Astrocyte (in vitro differentiated cells and primary cell): Measurements from ENCODE around the gene BMS1. TPM values are rescaled to one million over a fixed set of nuclear protein-coding genes. Genes with fewer than 3 reads are reported as not detected.
"Not testable (repeated sequence)": the region's sequence is repeated elsewhere in the genome, so short reads cannot be mapped to it uniquely, and the experiment has no call there.

ENCODE experiments used
- DNase-seq: peaks from one replicate; pipeline ENCODE4 v3.0.0-alpha.2; 2010; ENCODE audit warnings: low read depth
- FAIRE-seq: peaks from 2 replicates; lab custom pipeline; 2011; peaks lifted over from hg19 to GRCh38; lab: Jason Lieb, UNC
- H2AFZ ChIP-seq: 2 replicates; pipeline ENCODE4 v1.6.0; 2012; ENCODE audit warnings: low read depth, low read length, inconsistent platforms
- H3K27ac ChIP-seq: 2 replicates; pipeline ENCODE4 v1.5.1; 2011; ENCODE audit warnings: low read depth, low read length, inconsistent platforms
- H3K27me3 ChIP-seq: 2 replicates; pipeline ENCODE4 v1.6.0; 2011; ENCODE audit warnings: low read length, inconsistent platforms; ENCODE audit not compliant: insufficient read depth
- H3K36me3 ChIP-seq: 2 replicates; pipeline ENCODE4 v1.5.1; 2011; ENCODE audit warnings: low read length, inconsistent platforms; ENCODE audit not compliant: insufficient read depth
- H3K4me1 ChIP-seq: 2 replicates; pipeline ENCODE4 v1.5.1; 2011; ENCODE audit warnings: low read length, inconsistent platforms; ENCODE audit not compliant: insufficient read depth
- H3K4me2 ChIP-seq: 2 replicates; pipeline ENCODE4 v1.6.0; 2012; ENCODE audit warnings: low read length, inconsistent platforms
- H3K4me3 ChIP-seq: 2 replicates; pipeline ENCODE4 v1.5.1; 2011; ENCODE audit warnings: low read depth, mild to moderate bottlenecking, low read length, inconsistent platforms; ENCODE audit not compliant: insufficient read depth
- H3K79me2 ChIP-seq: 2 replicates; pipeline ENCODE4 v1.6.0; 2012; ENCODE audit warnings: mild to moderate bottlenecking, low read length, inconsistent platforms; ENCODE audit not compliant: insufficient read depth
- H3K9ac ChIP-seq: 2 replicates; pipeline ENCODE4 v1.6.0; 2012; ENCODE audit warnings: mild to moderate bottlenecking, low read length, inconsistent platforms
- H3K9me3 ChIP-seq: 2 replicates; pipeline ENCODE4 v1.5.1; 2012; ENCODE audit warnings: low read depth, mild to moderate bottlenecking, low read length, inconsistent platforms; ENCODE audit not compliant: insufficient read depth
- H4K20me1 ChIP-seq: 2 replicates; pipeline ENCODE4 v1.6.0; 2012; ENCODE audit warnings: low read length, inconsistent platforms; ENCODE audit not compliant: insufficient read depth
- H3K27ac Mint-ChIP-seq: one replicate; pipeline ENCODE4 v1.8.0; 2021; ENCODE audit warnings: mild to moderate bottlenecking, mixed read lengths; ENCODE audit not compliant: unreplicated experiment
- H3K27me3 Mint-ChIP-seq: one replicate; pipeline ENCODE4 v1.8.0; 2021; ENCODE audit warnings: low read depth, mixed read lengths; ENCODE audit not compliant: unreplicated experiment
- H3K36me3 Mint-ChIP-seq: one replicate; pipeline ENCODE4 v1.8.0; 2021; ENCODE audit warnings: low read depth, mixed read lengths; ENCODE audit not compliant: unreplicated experiment
- H3K4me1 Mint-ChIP-seq: one replicate; pipeline ENCODE4 v1.8.0; 2021; ENCODE audit warnings: low read depth, mixed read lengths; ENCODE audit not compliant: unreplicated experiment
- H3K4me3 Mint-ChIP-seq: one replicate; pipeline ENCODE4 v1.8.0; 2021; ENCODE audit warnings: mild to moderate bottlenecking, moderate library complexity, mixed read lengths; ENCODE audit not compliant: unreplicated experiment
- H3K9me3 Mint-ChIP-seq: one replicate; pipeline ENCODE4 v1.8.0; 2021; ENCODE audit warnings: mild to moderate bottlenecking, mixed read lengths; ENCODE audit not compliant: unreplicated experiment
- CTCF ChIP-seq: IDR thresholded peaks from 2 replicates; pipeline ENCODE4 v1.5.1; 2011; ENCODE audit warnings: low read depth, mild to moderate bottlenecking, inconsistent platforms, low read length, moderate library complexity; ENCODE audit not compliant: insufficient read depth
- EZH2 ChIP-seq: IDR thresholded peaks from 2 replicates; pipeline ENCODE4 v1.6.1; 2012; ENCODE audit warnings: mild to moderate bottlenecking, low read length, inconsistent platforms; ENCODE audit not compliant: insufficient read depth
- total RNA-seq: library from RNA; stranded (reverse); gene quantifications from 2 replicates; pipeline ENCODE4 v1.2.1, GENCODE V29; 2021

Gene BMS1
- total RNA-seq, 1 donor from 2014 or later = 26.3 TPM

- Mint-ChIP-seq H3K36me3 (peaks cover 4% of the 10 kb centered on the region), H3K4me3 (no peak overlapping the region), H3K27me3 (peaks cover 13% of the 10 kb centered on the region), H3K9me3 (no peaks in the 10 kb centered on the region), H3K27ac (no peak overlapping the region), H3K4me1 (no peaks in the 10 kb centered on the region)
- no peaks in the 10 kb centered on the region for H3K79me2 ChIP-seq
- H3K9ac ChIP-seq = no peak overlapping the region
- H3K27me3 ChIP-seq = peaks cover 3% of the 10 kb centered on the region
- no peak overlapping the region for H2AFZ ChIP-seq
- H3K4me3 ChIP-seq = no peak overlapping the region
- H3K36me3 ChIP-seq = peaks cover 5% of the 10 kb centered on the region
- DNase-seq (no peak), FAIRE-seq (no peak)
- TF ChIP-seq CTCF = no peak
- TF ChIP-seq EZH2 = no peak
- H3K4me2 ChIP-seq = peak overlapping the region; percentile 81
- H3K9me3 ChIP-seq = no peaks in the 10 kb centered on the region
- H4K20me1 ChIP-seq = no peaks in the 10 kb centered on the region
- H3K27ac ChIP-seq = no peak overlapping the region
- peaks cover 5% of the 10 kb centered on the region for H3K4me1 ChIP-seq
These were observed 53.5 kb downstream of the BMS1 start for GRCh38 chr10:42836096-42836495.

- Histone ChIP-seq H3K36me3 (peaks cover 2% of the 10 kb centered on the region), H4K20me1 (no peaks in the 10 kb centered on the region), H3K79me2 (no peaks in the 10 kb centered on the region), H2AFZ (peak overlapping the region; percentile 52), H3K9me3 (no peaks in the 10 kb centered on the region), H3K4me3 (peak overlapping the region; percentile 42), H3K9ac (no peak overlapping the region), H3K27ac (no peak overlapping the region), H3K27me3 (peaks cover 3% of the 10 kb centered on the region), H3K4me1 (peaks cover 5% of the 10 kb centered on the region), H3K4me2 (peak overlapping the region; percentile 81)
- TF ChIP-seq CTCF (no peak), EZH2 (peak; percentile 55)
- Mint-ChIP-seq H3K9me3 (no peaks in the 10 kb centered on the region), H3K36me3 (peaks cover 4% of the 10 kb centered on the region), H3K27me3 (peaks cover 18% of the 10 kb centered on the region), H3K4me3 (peak overlapping the region; percentile 45), H3K27ac (no peak overlapping the region), H3K4me1 (no peaks in the 10 kb centered on the region)
- FAIRE-seq (no peak), DNase-seq (peak; percentile 18)
These were observed 54.3 kb downstream of the BMS1 start for GRCh38 chr10:42836771-42837468.

GRCh38 chr10:42844810-42845209, 62.2 kb downstream of the BMS1 start:
- not testable (repeated sequence) for H2AFZ ChIP-seq, H3K4me1 Mint-ChIP-seq, H4K20me1 ChIP-seq, H3K9ac ChIP-seq, FAIRE-seq, H3K4me3 ChIP-seq, H3K9me3 Mint-ChIP-seq, H3K27me3 ChIP-seq, H3K36me3 Mint-ChIP-seq, H3K9me3 ChIP-seq, H3K4me3 Mint-ChIP-seq, H3K36me3 ChIP-seq, H3K4me2 ChIP-seq, H3K4me1 ChIP-seq, H3K27ac Mint-ChIP-seq, H3K27ac ChIP-seq, H3K79me2 ChIP-seq, DNase-seq
- H3K27me3 Mint-ChIP-seq = peaks cover 11% of the 10 kb centered on the region

- not testable (repeated sequence) for H3K27me3 Mint-ChIP-seq, H4K20me1 ChIP-seq, H2AFZ ChIP-seq, H3K36me3 Mint-ChIP-seq, H3K27ac ChIP-seq, H3K4me3 ChIP-seq, H3K27me3 ChIP-seq, H3K36me3 ChIP-seq, H3K9ac ChIP-seq, H3K4me3 Mint-ChIP-seq, FAIRE-seq, H3K79me2 ChIP-seq, H3K4me1 ChIP-seq, H3K9me3 Mint-ChIP-seq, H3K4me1 Mint-ChIP-seq, H3K9me3 ChIP-seq, H3K27ac Mint-ChIP-seq, H3K4me2 ChIP-seq, DNase-seq
These were observed 64.7 kb downstream of the BMS1 start for GRCh38 chr10:42847261-42847660.
